Measurements from ENCODE around the gene HOXA11. TPM values are rescaled to one million over a fixed set of nuclear protein-coding genes. Genes with fewer than 3 reads are reported as not detected.
A peak's percentile ranks its signal among the peaks of the same experiment; 100 is the strongest.

Gene HOXA11
- total RNA-seq, 1 donor from 2014 or later = not detected

GRCh38 chr7:27178366-27178765, 6.7 kb downstream of the HOXA11 start:
- intact Hi-C loops (cut with micrococcal nuclease) = no loop called here
- DNase-seq (ENCODE audit: low spot score) = no peak
- no peak overlapping the region for H3K27ac Mint-ChIP-seq
- peaks cover 9% of the 10 kb centered on the region for H3K4me1 Mint-ChIP-seq (ENCODE audit: low read depth)
- H3K27me3 Mint-ChIP-seq (ENCODE audit: insufficient read depth) = peaks cover 59% of the 10 kb centered on the region
- H3K9me3 Mint-ChIP-seq = no peaks in the 10 kb centered on the region
- no peak overlapping the region for H3K4me3 Mint-ChIP-seq
- H3K36me3 Mint-ChIP-seq (ENCODE audit: low read depth) = no peaks in the 10 kb centered on the region

GRCh38 chr7:27177795-27178320, 7.2 kb downstream of the HOXA11 start:
- Mint-ChIP-seq H3K27ac (no peak overlapping the region), H3K4me3 (no peak overlapping the region), H3K36me3 (ENCODE audit: low read depth) (no peaks in the 10 kb centered on the region), H3K4me1 (ENCODE audit: low read depth) (peaks cover 9% of the 10 kb centered on the region), H3K27me3 (ENCODE audit: insufficient read depth) (peaks cover 56% of the 10 kb centered on the region), H3K9me3 (no peaks in the 10 kb centered on the region)
- DNase-seq (ENCODE audit: low spot score) = no peak
- intact Hi-C loops (cut with micrococcal nuclease) = no loop called here

DNA sequence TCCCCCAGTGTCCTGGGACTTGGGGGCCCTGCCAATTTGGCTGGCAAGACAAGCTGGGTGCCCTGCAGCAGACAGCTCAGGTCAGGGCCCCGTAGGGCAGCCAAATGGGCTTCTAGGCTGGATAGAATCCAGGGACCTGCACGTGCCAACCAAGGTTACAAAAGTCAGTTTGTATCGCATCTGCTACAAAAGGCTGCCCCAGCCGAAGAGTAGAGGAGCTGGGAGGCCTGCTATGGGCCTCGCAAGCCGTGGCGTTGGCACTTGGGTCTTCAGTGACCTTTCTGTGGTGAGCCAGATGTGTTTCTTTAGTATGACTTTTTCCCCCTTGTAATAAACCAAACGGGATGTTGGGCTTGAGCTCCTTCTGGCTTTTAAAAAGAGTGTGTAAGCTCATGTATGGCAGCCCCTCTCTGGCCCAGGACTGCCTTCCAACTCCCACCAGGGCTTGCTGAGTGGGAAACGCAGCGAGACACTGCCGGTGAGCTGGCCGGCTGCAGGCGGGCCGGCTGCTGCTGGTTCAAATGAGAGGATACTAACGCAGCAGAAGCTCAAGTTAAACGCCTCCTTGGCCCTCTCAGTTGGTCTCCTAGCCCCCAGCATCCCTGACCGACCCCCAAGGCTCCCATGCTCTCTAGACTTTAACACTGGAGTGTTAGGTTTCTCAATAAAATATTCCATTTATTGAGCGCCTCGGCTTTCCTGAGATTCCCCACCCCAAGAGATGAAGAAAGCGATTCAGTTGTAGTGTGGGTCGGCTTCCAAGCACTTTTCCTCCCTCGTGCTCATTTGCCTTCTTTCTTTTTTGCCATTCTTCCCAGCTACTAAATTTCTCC, 7.9 kb downstream of the HOXA11 start:
- H3K36me3 Mint-ChIP-seq (ENCODE audit: low read depth) = no peaks in the 10 kb centered on the region
- no peaks in the 10 kb centered on the region for H3K9me3 Mint-ChIP-seq
- intact Hi-C loops (cut with micrococcal nuclease) = no loop called here
- H3K4me1 Mint-ChIP-seq (ENCODE audit: low read depth) = peaks cover 12% of the 10 kb centered on the region
- H3K4me3 Mint-ChIP-seq = no peak overlapping the region
- DNase-seq (ENCODE audit: low spot score) = no peak
- H3K27ac Mint-ChIP-seq = no peak overlapping the region
- peaks cover 56% of the 10 kb centered on the region for H3K27me3 Mint-ChIP-seq (ENCODE audit: insufficient read depth)

DNA sequence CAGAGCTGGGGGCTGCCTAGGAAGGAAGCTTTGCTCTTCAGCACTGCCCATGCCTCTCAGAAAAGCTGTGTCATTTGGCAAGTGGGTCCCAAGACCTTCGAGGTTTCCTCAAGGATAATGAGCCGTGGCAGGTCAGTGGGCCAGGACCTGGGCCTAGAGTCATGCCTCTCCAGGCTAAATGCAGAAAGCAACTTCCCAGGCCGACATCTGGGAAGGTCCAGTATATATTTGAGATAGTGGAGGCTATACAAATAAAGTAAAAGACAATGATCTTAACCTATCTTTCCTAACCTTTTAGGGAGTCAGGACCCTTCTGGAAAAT, 8.5 kb downstream of the HOXA11 start:
- H3K4me3 Mint-ChIP-seq = no peak overlapping the region
- peaks cover 61% of the 10 kb centered on the region for H3K27me3 Mint-ChIP-seq (ENCODE audit: insufficient read depth)
- H3K36me3 Mint-ChIP-seq (ENCODE audit: low read depth) = peaks cover 2% of the 10 kb centered on the region
- DNase-seq (ENCODE audit: low spot score) = no peak
- intact Hi-C loops (cut with micrococcal nuclease) = no loop called here
- no peak overlapping the region for H3K27ac Mint-ChIP-seq
- H3K4me1 Mint-ChIP-seq (ENCODE audit: low read depth) = peaks cover 17% of the 10 kb centered on the region
- H3K9me3 Mint-ChIP-seq = no peaks in the 10 kb centered on the region

- H3K27me3 Mint-ChIP-seq (ENCODE audit: insufficient read depth) = peaks cover 60% of the 10 kb centered on the region
- intact Hi-C loops (cut with micrococcal nuclease) = no loop called here
- peaks cover 2% of the 10 kb centered on the region for H3K36me3 Mint-ChIP-seq (ENCODE audit: low read depth)
Observed at GRCh38 chr7:27175626-27176523, 9.2 kb downstream of the HOXA11 start.

DNA sequence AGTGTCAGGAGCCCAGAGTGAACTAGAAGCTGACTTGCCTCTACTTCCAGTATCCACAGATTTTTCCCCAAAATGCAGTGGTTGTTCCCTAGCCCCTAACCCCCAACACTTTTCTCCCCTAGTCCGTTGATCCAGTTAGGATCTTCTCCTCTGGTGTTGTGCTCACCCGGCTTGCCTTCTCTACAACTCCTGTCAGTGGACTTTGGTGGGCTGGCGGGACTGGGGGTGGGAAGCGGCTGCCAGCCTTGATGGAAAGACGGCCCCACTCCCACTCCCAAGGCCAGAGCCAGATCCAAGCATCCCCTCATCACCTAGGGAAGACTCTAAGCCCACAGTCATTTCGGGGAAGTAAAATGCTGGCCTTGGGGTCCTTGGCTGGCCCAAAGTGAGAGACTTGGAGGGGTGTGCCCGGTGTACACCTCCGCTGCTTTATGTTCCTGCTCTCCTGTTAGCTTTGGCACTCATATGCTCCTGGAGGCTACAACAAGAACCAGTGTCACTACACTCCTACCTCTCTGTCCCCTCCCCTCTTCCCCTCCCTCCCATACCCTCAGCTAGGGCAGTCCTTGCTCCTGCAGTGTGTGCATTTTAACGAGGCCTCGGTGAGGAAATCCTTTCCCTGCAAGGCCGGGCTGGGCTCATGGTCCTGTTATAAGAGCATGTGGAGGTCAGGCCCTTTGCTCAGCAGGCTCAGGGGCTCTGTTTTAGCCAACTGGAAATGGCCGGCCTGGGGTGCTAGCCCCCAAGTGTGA, 10.0 kb downstream of the HOXA11 start:
- H3K36me3 Mint-ChIP-seq (ENCODE audit: low read depth) = peaks cover 2% of the 10 kb centered on the region
- no peak overlapping the region for H3K4me3 Mint-ChIP-seq
- peak overlapping the region; percentile 29 for H3K27ac Mint-ChIP-seq
- peaks cover 17% of the 10 kb centered on the region for H3K4me1 Mint-ChIP-seq (ENCODE audit: low read depth)
- intact Hi-C loops (cut with micrococcal nuclease) = loop anchor here (1.0 kb wide), 1 partner anchor 9 kb away; no protein-coding TSS in a partner anchor
- peaks cover 62% of the 10 kb centered on the region for H3K27me3 Mint-ChIP-seq (ENCODE audit: insufficient read depth)
- DNase-seq (ENCODE audit: low spot score) = no peak
- H3K9me3 Mint-ChIP-seq = no peaks in the 10 kb centered on the region

More at GRCh38 chr7:27175626-27176523, 9.2 kb downstream of the HOXA11 start:
- Mint-ChIP-seq H3K4me1 (ENCODE audit: low read depth) (peaks cover 17% of the 10 kb centered on the region), H3K4me3 (no peak overlapping the region), H3K9me3 (no peaks in the 10 kb centered on the region), H3K27ac (no peak overlapping the region)
- DNase-seq (ENCODE audit: low spot score) = no peak

GRCh38 chr7:27173956-27174873, 10.8 kb downstream of the HOXA11 start, which contains the start of gene HOXA10:
Gene HOXA10 (minus strand): TSS chr7:27174320. CDS start chr7:27174306, 14 bp downstream.
- intact Hi-C loops (cut with micrococcal nuclease) = loop anchor here (1.0 to 2.0 kb wide), 3 partner anchors 10 to 67 kb away; partner anchors contain the start of gene HOXA7
- peaks cover 2% of the 10 kb centered on the region for H3K36me3 Mint-ChIP-seq (ENCODE audit: low read depth)
- H3K9me3 Mint-ChIP-seq = no peaks in the 10 kb centered on the region
- no peak within 1 kb of the TSS for H3K4me3 Mint-ChIP-seq
- H3K27me3 Mint-ChIP-seq (ENCODE audit: insufficient read depth) = peaks cover 55% of the 10 kb centered on the region
- H3K27ac Mint-ChIP-seq = peak within 1 kb of the TSS; percentile 29
- no peak for DNase-seq (ENCODE audit: low spot score)
- H3K4me1 Mint-ChIP-seq (ENCODE audit: low read depth) = peaks cover 9% of the 10 kb centered on the region

- Mint-ChIP-seq H3K4me3 (no peak overlapping the region), H3K9me3 (no peaks in the 10 kb centered on the region)
Observed at GRCh38 chr7:27173511-27173955, 11.5 kb downstream of the HOXA11 start.

GRCh38 chr7:27172823-27173510, 12.1 kb downstream of the HOXA11 start:
- Mint-ChIP-seq H3K9me3 (no peaks in the 10 kb centered on the region), H3K27ac (peak overlapping the region; percentile 92), H3K4me3 (no peak overlapping the region), H3K27me3 (ENCODE audit: insufficient read depth) (peaks cover 53% of the 10 kb centered on the region), H3K4me1 (ENCODE audit: low read depth) (peaks cover 8% of the 10 kb centered on the region), H3K36me3 (ENCODE audit: low read depth) (peaks cover 4% of the 10 kb centered on the region)
- intact Hi-C loops (cut with micrococcal nuclease) = loop anchor here (2.0 kb wide), 2 partner anchors 16 to 68 kb away; partner anchors contain the start of gene HOXA7
- no peak for DNase-seq (ENCODE audit: low spot score)

More at GRCh38 chr7:27173511-27173955, 11.5 kb downstream of the HOXA11 start:
- DNase-seq (ENCODE audit: low spot score) = no peak
- peaks cover 52% of the 10 kb centered on the region for H3K27me3 Mint-ChIP-seq (ENCODE audit: insufficient read depth)
- no peak overlapping the region for H3K27ac Mint-ChIP-seq
- H3K4me1 Mint-ChIP-seq (ENCODE audit: low read depth) = peaks cover 8% of the 10 kb centered on the region
- H3K36me3 Mint-ChIP-seq (ENCODE audit: low read depth) = peaks cover 4% of the 10 kb centered on the region
- intact Hi-C loops (cut with micrococcal nuclease) = loop anchor here (2.0 kb wide), 2 partner anchors 17 to 67 kb away; partner anchors contain the start of gene HOXA7

- intact Hi-C loops (cut with micrococcal nuclease) = loop anchor here (2.0 kb wide), 2 partner anchors 16 to 68 kb away; partner anchors contain the start of gene HOXA7
- no peak for DNase-seq (ENCODE audit: low spot score)
- Mint-ChIP-seq H3K36me3 (ENCODE audit: low read depth) (peaks cover 4% of the 10 kb centered on the region), H3K4me3 (no peak overlapping the region), H3K27ac (peak overlapping the region; percentile 92), H3K27me3 (ENCODE audit: insufficient read depth) (peaks cover 53% of the 10 kb centered on the region), H3K4me1 (ENCODE audit: low read depth) (peaks cover 8% of the 10 kb centered on the region), H3K9me3 (no peaks in the 10 kb centered on the region)
Observed at GRCh38 chr7:27172315-27172774, 12.7 kb downstream of the HOXA11 start.

Data from activated T-helper 1 cell treated with anti-CD3 and anti-CD28 coated beads, Interleukin-12 subunit alpha, Interleukin-12 subunit beta, Interleukin-2, Interleukin-4 antibody, amounts not matched to agents 30 ng/mL and 10 ng/mL and 1 ng/mL, durations not matched to agents 14 hours and 24 hours and 36 hours (primary cell).